Liver (tissue), 3 donors: ENCODE results near the gene ALDH1B1.

Experiments used
- ATF3 ChIP-seq: IDR thresholded peaks from 2 replicates; pipeline ENCODE4 v1.6.1; 2016; ENCODE audit warnings: antibody characterized with exemption
- CTCF ChIP-seq: fragments of 150-350 bp; IDR thresholded peaks from 2 replicates; pipeline ENCODE4 v1.5.1; 2017; ENCODE audit warnings: improper control_type of control experiment, low read depth, low read length; ENCODE audit not compliant: missing input control
- EGR1 ChIP-seq, 2 donors: IDR thresholded peaks; 2 replicates each; pipeline ENCODE4 v1.6.1; 2016 to 2018; ENCODE audit warnings: antibody characterized with exemption in 2 of 2, low read depth in 2 of 2
- GABPA ChIP-seq, 2 donors: IDR thresholded peaks in 1 of 2; conservative IDR thresholded peaks in 1 of 2; 2 replicates each; pipeline ENCODE4 v1.6.1; 2016; ENCODE audit warnings: antibody characterized with exemption in 2 of 2, mild to moderate bottlenecking in 1 of 2, moderate library complexity in 1 of 2
- JUND ChIP-seq, 2 donors: IDR thresholded peaks; 2 replicates each; pipeline ENCODE4 v1.6.1; 2016; ENCODE audit warnings: antibody characterized with exemption in 2 of 2
- MAX ChIP-seq: IDR thresholded peaks from 2 replicates; pipeline ENCODE4 v1.6.1; 2016; ENCODE audit warnings: antibody characterized with exemption
- RAD21 ChIP-seq, 2 donors: IDR thresholded peaks; 2 replicates each; pipeline ENCODE4 v1.6.1; 2016; ENCODE audit warnings: antibody characterized with exemption in 2 of 2, mild to moderate bottlenecking in 2 of 2
- REST ChIP-seq: IDR thresholded peaks from 2 replicates; pipeline ENCODE4 v1.6.1; 2016; ENCODE audit warnings: antibody characterized with exemption, mild to moderate bottlenecking
- RXRA ChIP-seq, 2 donors: IDR thresholded peaks; 2 replicates each; pipeline ENCODE4 v1.6.1; 2017 to 2018; ENCODE audit warnings: antibody characterized with exemption in 2 of 2, mild to moderate bottlenecking in 1 of 2
- SP1 ChIP-seq: IDR thresholded peaks from 2 replicates; pipeline ENCODE4 v1.6.1; 2018; ENCODE audit warnings: antibody characterized with exemption, mild to moderate bottlenecking
- TAF1 ChIP-seq: conservative IDR thresholded peaks from 2 replicates; pipeline ENCODE4 v1.6.1; 2016; ENCODE audit warnings: antibody characterized with exemption, mild to moderate bottlenecking
- YY1 ChIP-seq: IDR thresholded peaks from 2 replicates; pipeline ENCODE4 v1.6.1; 2016; ENCODE audit warnings: antibody characterized with exemption, mild to moderate bottlenecking
- ZBTB33 ChIP-seq: IDR thresholded peaks from 2 replicates; pipeline ENCODE4 v1.6.1; 2016; ENCODE audit warnings: antibody characterized with exemption
- donor health status: healthy.
- donor health status: healthy.

GRCh38 chr9:38406476-38407186, 14.1 kb downstream of the ALDH1B1 start:
- no peak for TF ChIP-seq CTCF
- no peak for TF ChIP-seq SP1
- TF ChIP-seq TAF1, result no peak
- TF ChIP-seq JUND (IDR thresholded peaks at IDR 0.05), result no peak
- no peak for TF ChIP-seq ATF3
- no peak for TF ChIP-seq RXRA (IDR thresholded peaks at IDR 0.05)
- TF ChIP-seq EGR1 (IDR thresholded peaks at IDR 0.05; ENCODE audit: low read depth in 2 of 2), result no peak
- no peak for TF ChIP-seq ZBTB33
- TF ChIP-seq REST, result no peak
- no peak for TF ChIP-seq RAD21 (IDR thresholded peaks at IDR 0.05)
- no peak for TF ChIP-seq GABPA (IDR thresholded peaks at IDR 0.05 in 1 of 2, conservative IDR thresholded peaks at IDR 0.05 in 1 of 2)
- TF ChIP-seq YY1, result no peak
- no peak for TF ChIP-seq MAX
